A673 (cell line): ENCODE measurements around the gene SIK3. TPM values are rescaled to one million over a fixed set of nuclear protein-coding genes. Genes with fewer than 3 reads are reported as not detected.

Source experiments
- BruUV-seq: library from RNA; stranded (reverse); fragments of 400-500 nt; replicated peaks from 2 replicates; lab custom pipeline; 2021; lab: Mats Ljungman, UMichigan
- CTCF ChIA-PET: fragments of 300-600 bp; sonication (Branson Sonifier 250); formaldehyde crosslinking; loops from one replicate; lab custom pipeline; 2022; ENCODE audit warnings: antibody characterized with exemption; lab: Charles Lee
- POLR2A ChIA-PET: fragments of 300-600 bp; sonication (Branson Sonifier 250); formaldehyde crosslinking; loops from one replicate; lab custom pipeline; 2022; ENCODE audit warnings: antibody characterized with exemption; ENCODE audit not compliant: low non-redundant PET; lab: Charles Lee
- DNase-seq: peaks from one replicate; pipeline ENCODE4 v3.0.0-alpha.2; 2015; ENCODE audit warnings: low spot score
- H3K27ac ChIP-seq: fragments of 200-600 bp; sonication (generic); 2 replicates; pipeline ENCODE4 v1.5.1; 2016; ENCODE audit warnings: mixed run types, low read depth, mild to moderate bottlenecking, mixed read lengths, antibody characterized with exemption, low read length; ENCODE audit not compliant: poor library complexity, severe bottlenecking
- H3K27me3 ChIP-seq: fragments of 200-600 bp; sonication (generic); replicated peaks from 2 replicates; pipeline ENCODE4 v1.6.1; 2017; ENCODE audit warnings: mixed run types, low read depth, mild to moderate bottlenecking, mixed read lengths, antibody characterized with exemption, low read length; ENCODE audit not compliant: insufficient read depth, poor library complexity
- H3K36me3 ChIP-seq: fragments of 200-600 bp; sonication (generic); 2 replicates; pipeline ENCODE4 v1.6.1; 2016; ENCODE audit warnings: mixed run types, mild to moderate bottlenecking, mixed read lengths, antibody characterized with exemption, low read length; ENCODE audit not compliant: insufficient read depth, poor library complexity, severe bottlenecking
- H3K4me1 ChIP-seq: fragments of 200-600 bp; sonication (generic); 2 replicates; pipeline ENCODE4 v1.6.1; 2017; ENCODE audit warnings: mixed run types, mild to moderate bottlenecking, mixed read lengths, antibody characterized with exemption, low read length; ENCODE audit not compliant: insufficient read depth, poor library complexity, severe bottlenecking
- H3K4me3 ChIP-seq: fragments of 200-600 bp; sonication (generic); 2 replicates; pipeline ENCODE4 v1.5.1; 2016; ENCODE audit warnings: low read depth, mixed run types, mild to moderate bottlenecking, mixed read lengths, low read length; ENCODE audit not compliant: poor library complexity, severe bottlenecking
- H3K9me3 ChIP-seq: fragments of 200-600 bp; sonication (generic); 2 replicates; pipeline ENCODE4 v1.6.1; 2016; ENCODE audit warnings: mixed run types, low read depth, mild to moderate bottlenecking, mixed read lengths, antibody characterized with exemption, low read length; ENCODE audit not compliant: poor library complexity, severe bottlenecking
- CTCF ChIP-seq: fragments of 300-800, 200-600 bp; sonication (generic); conservative IDR thresholded peaks from 2 replicates; pipeline ENCODE4 v1.5.1; 2017; ENCODE audit warnings: low read depth, mild to moderate bottlenecking, antibody characterized with exemption, low read length, moderate library complexity, mixed read lengths
- EZH2 ChIP-seq: fragments of 200-600 bp; sonication (generic); IDR thresholded peaks from 2 replicates; pipeline ENCODE4 v1.6.1; 2017; ENCODE audit warnings: borderline replicate concordance, low read depth, mild to moderate bottlenecking, mixed read lengths, antibody characterized with exemption, low read length; ENCODE audit not compliant: poor library complexity, severe bottlenecking
- intact Hi-C: fragments of 100-400 bp; cut with micrococcal nuclease; formaldehyde crosslinking; loops from one replicate; pipeline ENCODE4 v1.10.0; 2022; ENCODE audit not compliant: unreplicated experiment
- total RNA-seq: library from RNA; stranded (reverse); gene quantifications from 2 replicates; pipeline ENCODE4 v1.2.3, GENCODE V29; 2021

SIK3 gene
- total RNA-seq, 1 experiment from 2014 or later: 81.7 TPM

GRCh38 chr11:116847612-116848011 lies 250.6 kb downstream of the SIK3 start:
- H3K9me3 ChIP-seq: no peaks in the 10 kb centered on the region
- H3K27me3 ChIP-seq: no peaks in the 10 kb centered on the region
- TF ChIP-seq EZH2 (no peak), CTCF (no peak)
- BruUV-seq: no TSS peak
- ChIA-PET CTCF (interaction anchor here (1.6 kb wide), 1 partner anchor 12 kb away, joined by 4 read pairs; no protein-coding TSS in a partner anchor), POLR2A (no interaction called here)
- H3K4me3 ChIP-seq: no peak overlapping the region
- H3K27ac ChIP-seq: no peak overlapping the region
- no peak for DNase-seq
- H3K4me1 ChIP-seq: peaks cover 19% of the 10 kb centered on the region
- peaks cover 53% of the 10 kb centered on the region for H3K36me3 ChIP-seq
- intact Hi-C loops: no loop called here

GRCh38 chr11:116844722-116845121 lies 253.5 kb downstream of the SIK3 start:
- no peak overlapping the region for H3K4me3 ChIP-seq
- ChIA-PET POLR2A (no interaction called here), CTCF (no interaction called here)
- TF ChIP-seq EZH2 (no peak), CTCF (no peak)
- DNase-seq: no peak
- H3K36me3 ChIP-seq: peaks cover 53% of the 10 kb centered on the region
- no peaks in the 10 kb centered on the region for H3K27me3 ChIP-seq
- no peaks in the 10 kb centered on the region for H3K4me1 ChIP-seq
- BruUV-seq: no TSS peak
- no peaks in the 10 kb centered on the region for H3K9me3 ChIP-seq
- intact Hi-C loops: no loop called here
- no peak overlapping the region for H3K27ac ChIP-seq

- intact Hi-C loops: no loop called here
- BruUV-seq: no TSS peak
- no peaks in the 10 kb centered on the region for H3K9me3 ChIP-seq
- H3K36me3 ChIP-seq: peaks cover 49% of the 10 kb centered on the region
- no peaks in the 10 kb centered on the region for H3K4me1 ChIP-seq
- TF ChIP-seq EZH2 (no peak), CTCF (no peak)
- ChIA-PET POLR2A (no interaction called here), CTCF (no interaction called here)
- H3K4me3 ChIP-seq: no peak overlapping the region
- no peak overlapping the region for H3K27ac ChIP-seq
- no peaks in the 10 kb centered on the region for H3K27me3 ChIP-seq
- no peak for DNase-seq
Measured at GRCh38 chr11:116843661-116844060, 254.6 kb downstream of the SIK3 start.
